Coronary artery (tissue), 2 donors: Measurements from ENCODE around the gene HIVEP1.

Experiments
- DNase-seq: peaks from one replicate; pipeline ENCODE4 v3.0.0-alpha.2; 2017; ENCODE audit warnings: low spot score
- H3K27ac ChIP-seq, 2 donors: fragments of 200-600 bp; sonication (generic); one replicate each; pipeline ENCODE4 v1.5.1; 2016 to 2019
- H3K4me3 ChIP-seq: fragments of 200-600 bp; sonication (generic); 2 replicates; pipeline ENCODE4 v1.5.1; 2016; ENCODE audit warnings: mild to moderate bottlenecking, moderate library complexity
- TF ChIP-seq, protein P1 (sequence below): fragments of 200-600 bp; sonication (generic); IDR thresholded peaks from one replicate; pipeline ENCODE4 v1.5.1; 2019; ENCODE audit warnings: antibody characterized with exemption

HIVEP1 gene

DNA sequence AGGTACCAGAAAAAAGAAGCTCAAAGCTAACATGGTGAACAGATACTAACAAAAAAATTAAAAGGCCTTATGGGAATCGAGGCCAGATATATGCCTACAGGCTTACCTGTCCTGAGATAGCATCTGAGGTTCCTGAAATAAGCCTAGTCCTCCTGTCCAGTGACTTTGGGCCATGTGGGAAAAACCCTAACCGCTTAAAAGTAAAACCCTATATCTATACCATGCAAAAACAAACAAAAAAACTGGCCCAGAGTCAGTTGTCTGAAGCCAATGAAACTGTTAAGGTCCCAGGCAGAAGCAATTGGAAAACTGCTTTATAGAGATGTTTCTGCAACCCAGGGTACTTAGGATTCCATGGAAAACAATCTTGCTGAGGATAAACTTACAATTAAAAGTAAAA is 122.9 kb downstream of the HIVEP1 start:
- no peak for DNase-seq
- no peak overlapping the region for H3K27ac ChIP-seq
- H3K4me3 ChIP-seq = no peak overlapping the region
- TF ChIP-seq, protein P1, sequence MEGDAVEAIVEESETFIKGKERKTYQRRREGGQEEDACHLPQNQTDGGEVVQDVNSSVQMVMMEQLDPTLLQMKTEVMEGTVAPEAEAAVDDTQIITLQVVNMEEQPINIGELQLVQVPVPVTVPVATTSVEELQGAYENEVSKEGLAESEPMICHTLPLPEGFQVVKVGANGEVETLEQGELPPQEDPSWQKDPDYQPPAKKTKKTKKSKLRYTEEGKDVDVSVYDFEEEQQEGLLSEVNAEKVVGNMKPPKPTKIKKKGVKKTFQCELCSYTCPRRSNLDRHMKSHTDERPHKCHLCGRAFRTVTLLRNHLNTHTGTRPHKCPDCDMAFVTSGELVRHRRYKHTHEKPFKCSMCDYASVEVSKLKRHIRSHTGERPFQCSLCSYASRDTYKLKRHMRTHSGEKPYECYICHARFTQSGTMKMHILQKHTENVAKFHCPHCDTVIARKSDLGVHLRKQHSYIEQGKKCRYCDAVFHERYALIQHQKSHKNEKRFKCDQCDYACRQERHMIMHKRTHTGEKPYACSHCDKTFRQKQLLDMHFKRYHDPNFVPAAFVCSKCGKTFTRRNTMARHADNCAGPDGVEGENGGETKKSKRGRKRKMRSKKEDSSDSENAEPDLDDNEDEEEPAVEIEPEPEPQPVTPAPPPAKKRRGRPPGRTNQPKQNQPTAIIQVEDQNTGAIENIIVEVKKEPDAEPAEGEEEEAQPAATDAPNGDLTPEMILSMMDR = no peak

DNA sequence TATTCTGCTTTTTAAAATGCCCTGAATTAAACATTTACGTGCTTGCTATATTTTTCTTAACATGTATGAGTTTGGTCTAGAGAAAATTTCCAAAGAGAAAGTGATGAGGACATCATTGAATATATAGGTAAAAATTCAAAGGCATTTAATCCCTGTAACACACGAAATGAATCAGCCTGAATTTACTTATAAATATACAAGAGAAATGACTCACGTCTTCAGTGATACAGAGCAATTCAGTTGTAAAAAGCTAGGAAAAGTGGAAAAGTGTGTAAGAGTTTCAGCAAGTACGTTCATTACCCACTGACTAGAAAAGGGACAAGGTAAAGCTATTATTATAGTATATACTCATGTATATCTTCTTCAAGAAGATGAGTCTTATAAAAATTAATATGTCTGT is 124.8 kb downstream of the HIVEP1 start:
- TF ChIP-seq, protein P1 = no peak
- DNase-seq = no peak
- Histone ChIP-seq H3K4me3 (no peak overlapping the region), H3K27ac (no peak overlapping the region)

DNA sequence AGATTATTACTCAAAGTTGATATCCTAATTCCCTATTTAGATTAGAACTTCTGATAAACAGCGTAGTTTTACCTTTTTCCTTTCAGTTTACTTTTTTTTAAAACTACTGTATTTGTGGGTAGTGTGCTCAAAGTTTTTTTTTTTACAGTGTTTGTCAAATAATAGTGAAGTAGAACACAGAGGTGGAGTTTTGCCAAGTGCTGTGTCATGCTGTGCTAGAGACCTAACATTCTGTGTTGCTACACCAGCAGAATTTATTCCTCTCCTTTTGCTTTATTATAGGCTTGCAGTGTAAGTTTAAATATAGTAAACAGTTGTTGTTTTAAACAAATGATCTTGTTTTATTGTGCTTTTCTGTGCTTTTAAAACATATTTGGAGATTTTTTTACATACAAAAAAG is 125.4 kb downstream of the HIVEP1 start:
- TF ChIP-seq, protein P1 = no peak
- DNase-seq = no peak
- no peak overlapping the region for H3K27ac ChIP-seq
- no peak overlapping the region for H3K4me3 ChIP-seq

DNA sequence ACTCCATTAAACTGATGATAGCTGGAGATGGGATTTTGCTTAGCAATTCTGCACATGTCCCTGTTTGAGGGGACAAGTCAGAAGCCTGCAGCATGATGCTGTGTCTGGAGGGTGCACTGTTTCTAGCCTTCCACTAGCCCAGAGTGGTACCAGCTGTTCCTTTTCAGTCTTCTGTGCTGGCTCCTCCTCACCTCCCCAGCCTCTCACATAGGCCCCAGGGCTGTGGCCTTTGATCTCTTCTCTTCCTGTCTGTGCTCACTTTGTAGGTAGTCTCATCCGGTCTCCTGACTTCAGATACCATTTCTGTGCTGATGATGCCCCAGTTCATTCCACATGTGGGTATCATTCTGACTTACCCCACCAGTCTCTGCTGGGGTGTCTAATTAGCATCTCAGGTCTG is 126.3 kb downstream of the HIVEP1 start:
- no peak overlapping the region for H3K4me3 ChIP-seq
- DNase-seq = no peak
- TF ChIP-seq, protein P1 = no peak
- H3K27ac ChIP-seq = no peak overlapping the region

DNA sequence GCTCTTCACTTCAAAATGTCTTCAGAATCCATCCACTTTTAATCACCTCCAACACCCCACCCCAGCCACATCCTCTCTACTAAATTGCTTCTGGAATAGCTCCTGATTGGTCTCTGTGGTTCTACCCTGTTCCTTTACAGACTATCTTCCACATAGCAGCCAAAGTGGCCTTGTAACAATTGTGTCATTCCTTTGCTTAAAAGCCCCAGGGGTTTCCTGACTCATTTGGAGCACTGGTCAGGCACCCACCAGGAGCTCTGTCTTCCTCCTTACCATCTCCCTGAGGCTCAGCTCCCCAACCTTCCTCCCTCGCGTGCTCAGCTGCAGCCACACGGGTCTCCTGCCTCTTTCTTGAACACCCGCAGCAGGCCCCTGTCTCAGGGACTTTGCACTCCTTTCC is 126.8 kb downstream of the HIVEP1 start:
- Histone ChIP-seq H3K27ac (no peak overlapping the region), H3K4me3 (no peak overlapping the region)
- no peak for DNase-seq
- TF ChIP-seq, protein P1 = no peak

DNA sequence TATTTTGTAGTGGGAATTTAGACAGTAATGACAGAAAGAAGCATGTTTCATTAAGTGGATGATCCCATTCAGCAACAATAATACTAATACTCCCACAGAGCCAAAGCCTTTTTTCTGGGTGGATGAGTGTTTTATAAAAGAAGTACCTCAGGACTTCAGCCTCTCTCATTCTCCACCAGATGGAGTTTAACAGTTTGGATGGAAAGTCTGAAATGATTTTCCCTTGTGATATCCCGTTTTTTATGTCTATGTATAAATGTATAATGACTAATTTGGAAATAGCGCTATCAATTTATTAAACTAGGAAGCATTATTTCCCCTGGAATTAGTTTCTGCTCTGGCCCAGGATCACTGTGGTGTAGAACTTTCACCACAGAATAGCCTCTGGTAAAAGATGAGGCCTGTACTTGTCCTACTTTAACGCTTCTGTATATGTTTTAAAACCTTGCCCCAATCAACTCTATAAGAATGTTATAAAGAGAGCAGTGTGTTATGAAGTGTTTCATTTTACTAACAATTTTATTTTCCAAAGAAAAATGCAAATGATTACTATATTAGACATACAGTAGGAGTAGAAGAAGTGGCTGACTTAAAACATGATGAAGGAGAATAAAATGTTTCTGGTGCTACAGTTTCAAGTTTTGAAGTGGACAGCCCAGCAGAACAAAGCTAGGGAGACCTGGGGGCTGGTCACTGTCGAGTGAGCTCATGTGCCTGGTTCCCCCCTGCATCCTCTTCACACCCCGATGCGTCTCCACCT is 135.6 kb downstream of the HIVEP1 start:
- peak overlapping the region in 1 of 2 donors; percentile 15 for H3K27ac ChIP-seq
- no peak overlapping the region for H3K4me3 ChIP-seq
- DNase-seq = no peak
- TF ChIP-seq, protein P1 = no peak

DNA sequence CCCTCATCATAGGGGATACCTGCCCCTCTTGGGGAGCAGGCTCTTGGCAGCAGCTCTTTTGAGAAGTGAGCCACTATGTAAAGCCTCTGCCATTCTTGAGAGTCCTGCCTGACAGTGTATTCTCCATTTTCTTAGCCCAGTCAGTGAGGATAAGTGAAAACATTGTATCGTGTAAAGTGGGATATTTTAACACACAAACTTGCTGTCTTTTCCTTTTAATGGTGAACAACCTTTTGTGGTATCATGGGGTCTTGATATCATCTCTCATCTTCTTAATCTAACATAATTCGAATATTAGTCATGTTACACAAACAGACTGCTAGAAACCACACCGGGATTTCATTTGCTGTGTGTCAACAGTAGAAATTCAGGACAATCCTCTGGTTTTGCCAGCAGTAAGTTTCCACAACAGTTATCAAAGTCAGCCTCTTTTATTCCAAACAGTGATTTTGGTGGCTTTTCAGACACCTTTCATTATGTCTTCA is 136.2 kb downstream of the HIVEP1 start:
- TF ChIP-seq, protein P1 = no peak
- peak overlapping the region in 1 of 2 donors; percentile 15 for H3K27ac ChIP-seq
- no peak for DNase-seq
- H3K4me3 ChIP-seq = no peak overlapping the region
